GM19099 (cell line): Measurements from ENCODE around the gene MOB3C.

ENCODE experiments used
- POLR2A ChIP-seq: IDR thresholded peaks from 3 replicates; pipeline ENCODE4 v1.6.1; 2011; ENCODE audit warnings: low read depth; ENCODE audit not compliant: insufficient read length; ENCODE audit errors: extremely low read depth

The MOB3C gene

GRCh38 chr1:46569116-46569515 is 47.5 kb downstream of the MOB3C start:
- TF ChIP-seq POLR2A: no peak

- TF ChIP-seq POLR2A: no peak
These were observed 48.1 kb downstream of the MOB3C start for GRCh38 chr1:46568461-46568891.

GRCh38 chr1:46563341-46563740 is 53.3 kb downstream of the MOB3C start:
- no peak for TF ChIP-seq POLR2A

- TF ChIP-seq POLR2A: no peak
These were observed 54.1 kb downstream of the MOB3C start for GRCh38 chr1:46562498-46562897.

GRCh38 chr1:46558966-46559365 is 57.6 kb downstream of the MOB3C start:
- TF ChIP-seq POLR2A: no peak

GRCh38 chr1:46558141-46558963 is 58.3 kb downstream of the MOB3C start:
- TF ChIP-seq POLR2A: no peak
